GM12878 (cell line): ENCODE measurements around the gene RACK1.

ENCODE experiments used
- BHLHE40 ChIP-seq, 2 experiments: fragments of 450-650 bp in 1 of 2; IDR thresholded peaks; 2 replicates each; pipeline ENCODE4 v1.6.1; 2011 to 2017; ENCODE audit warnings: low read depth in 2 of 2, borderline replicate concordance in 1 of 2, improper control_type of control experiment in 1 of 2, low read length in 1 of 2, mild to moderate bottlenecking in 1 of 2
- CTCF ChIP-seq, 3 experiments: IDR thresholded peaks in 2 of 3; conservative IDR thresholded peaks in 1 of 3; 2 replicates each; pipeline ENCODE4 v1.5.1; 2011; ENCODE audit warnings: low read depth in 3 of 3, low read length in 3 of 3, mild to moderate bottlenecking in 3 of 3, control low read depth in 2 of 3, moderate library complexity in 2 of 3, inconsistent platforms in 1 of 3, mixed read lengths in 1 of 3; ENCODE audit not compliant: control insufficient read depth in 2 of 3, insufficient read depth in 1 of 3; ENCODE audit errors: extremely low read depth in 1 of 3
- CUX1 ChIP-seq: IDR thresholded peaks from 2 replicates; pipeline ENCODE4 v1.6.1; 2012; ENCODE audit warnings: improper control_type of control experiment, low read depth, low read length; ENCODE audit not compliant: insufficient replicate concordance
- POLR2A ChIP-seq: IDR thresholded peaks from 2 replicates; pipeline ENCODE4 v1.6.1; 2011; ENCODE audit warnings: low read depth, mild to moderate bottlenecking, low read length
- POLR2AphosphoS2 ChIP-seq: IDR thresholded peaks from 2 replicates; pipeline ENCODE4 v1.6.1; 2011; ENCODE audit warnings: low read depth, mild to moderate bottlenecking, low read length, improper control_type of control experiment, moderate library complexity
- POLR2AphosphoS5 ChIP-seq: IDR thresholded peaks from 2 replicates; pipeline ENCODE4 v1.6.1; 2011; ENCODE audit warnings: mild to moderate bottlenecking, low read length, inconsistent platforms
- SP1 ChIP-seq: IDR thresholded peaks from one replicate; pipeline ENCODE4 v1.6.1; 2011; ENCODE audit warnings: low read depth, low read length
- TAF1 ChIP-seq: IDR thresholded peaks from 2 replicates; pipeline ENCODE4 v1.6.1; 2011; ENCODE audit warnings: mild to moderate bottlenecking, low read depth, low read length, borderline replicate concordance

GRCh38 chr5:181282874-181283273, 39.2 kb upstream of the RACK1 start:
- TF ChIP-seq POLR2A (no peak), CTCF (IDR thresholded peaks at IDR 0.05 in 2 of 3, conservative IDR thresholded peaks at IDR 0.05 in 1 of 3; ENCODE audit: control insufficient read depth in 2 of 3, extremely low read depth in 1 of 3, insufficient read depth in 1 of 3, low read depth in 3 of 3, low read length in 3 of 3) (no peak), BHLHE40 (IDR thresholded peaks at IDR 0.05; ENCODE audit: borderline replicate concordance in 1 of 2, low read depth in 2 of 2, low read length in 1 of 2) (no peak), SP1 (no peak), POLR2AphosphoS5 (no peak), TAF1 (no peak), CUX1 (no peak), POLR2AphosphoS2 (no peak)
